ENCODE measurements around the gene FIBCD1.

DNA sequence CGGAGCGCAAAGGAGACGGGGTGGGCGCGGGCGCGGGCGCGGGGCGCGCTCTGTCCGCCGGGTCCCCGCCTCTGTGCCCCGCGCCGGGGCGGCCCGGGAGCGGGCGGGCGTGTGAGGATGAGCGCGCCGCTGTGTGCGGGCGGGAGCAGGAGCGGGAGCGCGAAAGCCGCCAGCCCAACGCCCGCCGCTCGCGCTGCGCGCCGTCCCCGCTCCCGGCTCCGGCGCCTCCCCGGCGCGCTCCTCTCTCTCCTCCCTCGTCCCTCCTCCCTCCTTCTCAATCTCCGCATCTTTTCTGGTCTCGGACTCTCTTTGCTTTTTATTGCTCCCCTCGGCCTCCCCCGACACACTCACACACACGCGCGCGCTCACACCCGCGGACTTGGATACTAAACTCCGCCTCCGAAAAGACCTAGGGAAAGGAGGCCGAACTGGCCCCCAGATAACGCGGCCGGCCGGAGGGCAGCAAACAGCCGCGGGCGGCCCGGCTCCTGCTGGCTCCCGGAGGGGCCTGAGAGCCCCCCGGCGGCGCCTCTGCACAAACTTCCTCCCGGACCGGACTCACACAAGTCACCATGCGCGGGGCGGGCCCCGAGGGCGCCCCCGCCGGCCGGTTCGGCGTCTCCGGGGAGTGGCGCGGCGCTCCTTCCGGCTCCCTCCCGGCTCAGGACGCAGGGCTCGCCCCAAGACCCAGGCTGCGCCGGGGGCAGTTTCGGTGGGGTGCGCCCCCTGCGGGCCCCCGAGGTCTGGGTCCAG, at the start of gene FIBCD1:
- TF ChIP-seq POLR2A (IDR thresholded peaks at IDR 0.05) (no peak), EP300 (IDR thresholded peaks at IDR 0.05) (no peak), POLR2AphosphoS5 (IDR thresholded peaks at IDR 0.05) (no peak)
- TF ChIP-seq, protein P1, sequence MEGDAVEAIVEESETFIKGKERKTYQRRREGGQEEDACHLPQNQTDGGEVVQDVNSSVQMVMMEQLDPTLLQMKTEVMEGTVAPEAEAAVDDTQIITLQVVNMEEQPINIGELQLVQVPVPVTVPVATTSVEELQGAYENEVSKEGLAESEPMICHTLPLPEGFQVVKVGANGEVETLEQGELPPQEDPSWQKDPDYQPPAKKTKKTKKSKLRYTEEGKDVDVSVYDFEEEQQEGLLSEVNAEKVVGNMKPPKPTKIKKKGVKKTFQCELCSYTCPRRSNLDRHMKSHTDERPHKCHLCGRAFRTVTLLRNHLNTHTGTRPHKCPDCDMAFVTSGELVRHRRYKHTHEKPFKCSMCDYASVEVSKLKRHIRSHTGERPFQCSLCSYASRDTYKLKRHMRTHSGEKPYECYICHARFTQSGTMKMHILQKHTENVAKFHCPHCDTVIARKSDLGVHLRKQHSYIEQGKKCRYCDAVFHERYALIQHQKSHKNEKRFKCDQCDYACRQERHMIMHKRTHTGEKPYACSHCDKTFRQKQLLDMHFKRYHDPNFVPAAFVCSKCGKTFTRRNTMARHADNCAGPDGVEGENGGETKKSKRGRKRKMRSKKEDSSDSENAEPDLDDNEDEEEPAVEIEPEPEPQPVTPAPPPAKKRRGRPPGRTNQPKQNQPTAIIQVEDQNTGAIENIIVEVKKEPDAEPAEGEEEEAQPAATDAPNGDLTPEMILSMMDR (IDR thresholded peaks at IDR 0.05) = peak in 1 of 2 donors; percentile 18

All from suprapubic skin (tissue), 4 donors.